Activated CD4-positive, alpha-beta memory T cell treated with anti-CD3 and anti-CD28 coated beads, Interleukin-2, amount 10 ng/mL, durations not matched to agents 7 days and 5 days (primary cell): ENCODE measurements around the gene TRIM43. TPM values are rescaled to one million over a fixed set of nuclear protein-coding genes. Genes with fewer than 3 reads are reported as not detected.
"Not testable (repeated sequence)": the region's sequence is repeated elsewhere in the genome, so short reads cannot be mapped to it uniquely, and the experiment has no call there.

Experiments
- CTCF ChIA-PET: fragments of 350-600 bp; sonication (Branson Sonifier 250); formaldehyde crosslinking; loops from one replicate; lab custom pipeline; 2021; ENCODE audit warnings: antibody characterized with exemption, inconsistent platforms; lab: Charles Lee
- POLR2A ChIA-PET: fragments of 350-600 bp; sonication (Branson Sonifier 250); formaldehyde crosslinking; loops from one replicate; lab custom pipeline; 2021; ENCODE audit warnings: antibody characterized with exemption; lab: Charles Lee
- DNase-seq: peaks from one replicate; pipeline ENCODE4 v3.0.0-alpha.2; 2020
- H3K27ac Mint-ChIP-seq: one replicate; pipeline ENCODE4 v1.8.0; 2021; ENCODE audit warnings: mild to moderate bottlenecking, mixed read lengths
- H3K27me3 Mint-ChIP-seq: one replicate; pipeline ENCODE4 v1.8.0; 2021; ENCODE audit warnings: mixed read lengths
- H3K36me3 Mint-ChIP-seq: one replicate; pipeline ENCODE4 v1.8.0; 2021; ENCODE audit warnings: low read depth, mixed read lengths
- H3K4me1 Mint-ChIP-seq: one replicate; pipeline ENCODE4 v1.8.0; 2021; ENCODE audit warnings: mixed read lengths
- H3K4me3 Mint-ChIP-seq: one replicate; pipeline ENCODE4 v1.8.0; 2021; ENCODE audit warnings: mild to moderate bottlenecking, mixed read lengths
- H3K9me3 Mint-ChIP-seq: one replicate; pipeline ENCODE4 v1.8.0; 2021; ENCODE audit warnings: mixed read lengths
- total RNA-seq, 2 experiments: library from RNA; stranded (reverse); gene quantifications; one replicate each; pipeline ENCODE4 v1.2.3, GENCODE V29; 2021

The TRIM43 gene
- total RNA-seq, 2 experiments from 2014 or later, result 0.43 to 0.73 TPM

DNA sequence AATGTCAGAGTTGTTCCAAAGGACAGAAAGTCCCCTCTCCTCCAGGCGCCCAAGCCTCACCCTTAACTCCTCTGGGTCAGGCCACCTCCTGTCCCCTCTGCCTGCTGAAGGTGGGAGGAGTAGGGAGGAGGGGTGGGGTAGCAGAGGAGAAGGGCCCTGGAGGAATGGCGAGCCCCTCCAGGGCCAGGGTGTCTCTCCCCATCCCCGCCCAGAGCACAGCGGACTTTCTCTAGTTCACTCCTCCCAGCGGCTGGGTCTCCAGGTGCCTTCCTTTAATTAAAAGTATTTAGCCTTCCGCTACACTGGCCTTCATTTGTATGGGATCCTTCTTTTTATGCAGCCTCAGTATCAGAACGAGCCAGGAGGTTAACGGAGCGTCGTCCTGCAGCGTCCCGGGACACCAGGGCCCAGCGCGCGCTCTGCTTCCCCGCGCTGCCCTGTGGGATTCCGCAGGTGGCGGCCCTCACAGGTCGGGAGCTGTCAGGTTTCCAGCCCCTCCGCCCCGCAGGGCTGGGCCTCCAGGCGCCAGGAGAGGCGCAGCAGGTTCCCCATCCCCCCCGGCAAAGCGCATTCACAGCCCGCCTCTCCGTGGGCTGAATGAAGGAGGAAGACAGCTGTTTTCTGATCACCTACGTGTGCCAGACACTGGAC lies 57.2 kb downstream of the TRIM43 start:
- POLR2A ChIA-PET, H3K27me3 Mint-ChIP-seq, DNase-seq, H3K4me1 Mint-ChIP-seq, H3K36me3 Mint-ChIP-seq, H3K4me3 Mint-ChIP-seq, H3K9me3 Mint-ChIP-seq, CTCF ChIA-PET, H3K27ac Mint-ChIP-seq: not testable (repeated sequence)

Other genes starting within 250 kb of the TRIM43 start
- 10 to 100 TPM; 35.8 to 37.3 TPM for gene FAHD2A, start 189.3 kb upstream of the TRIM43 start, total RNA-seq
- not detected for gene TRIM43B, start 107.2 kb upstream of the TRIM43 start, total RNA-seq